ENCODE measurements around the gene SMC2.
A peak's percentile ranks its signal among the peaks of the same experiment; 100 is the strongest.

Gene SMC2

DNA sequence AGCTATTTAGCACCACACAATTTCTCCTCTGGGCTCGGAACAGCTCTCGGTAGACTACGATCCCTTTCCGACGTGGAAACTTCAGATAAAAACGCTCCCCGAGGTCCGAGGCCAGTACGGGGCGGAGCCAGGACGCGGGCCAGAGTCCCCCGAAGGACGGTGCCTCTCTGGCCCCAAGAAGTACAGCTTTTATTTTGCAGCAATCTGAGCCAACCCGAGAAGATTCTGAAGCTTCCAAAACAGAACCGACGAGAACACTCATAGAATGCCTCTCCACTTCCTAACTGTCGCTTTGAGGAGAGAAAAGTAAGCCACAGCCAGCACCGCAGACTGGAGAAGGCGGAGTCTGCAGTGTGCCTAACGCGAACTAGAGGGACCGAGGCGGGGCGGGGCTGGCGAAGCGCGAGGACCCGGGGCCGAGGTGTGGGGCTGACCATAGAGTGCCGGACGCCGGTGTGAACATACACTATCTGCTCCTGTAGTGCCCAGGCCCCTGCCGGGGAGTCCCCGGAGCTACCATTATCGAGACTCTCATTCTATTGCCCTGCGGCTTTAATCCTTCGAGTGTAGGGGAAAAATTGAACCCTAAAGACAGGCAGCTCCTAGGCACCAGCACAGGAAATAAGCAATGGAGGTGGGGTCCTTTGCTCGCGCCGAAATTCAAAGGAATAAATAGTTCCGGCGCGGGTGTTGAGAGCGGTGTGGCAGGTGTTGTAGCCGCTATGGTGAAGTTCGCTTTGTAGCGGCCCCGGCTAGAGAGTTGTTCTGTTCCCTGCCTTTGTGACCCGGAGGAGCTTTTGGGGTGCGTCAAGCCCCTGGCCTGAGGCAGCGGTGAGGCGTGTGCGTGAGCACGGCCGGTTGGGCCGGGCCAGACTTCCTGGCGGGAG, at the start of gene SMC2:
Gene SMC2, plus strand, starts transcription at position 663 of the 887 bp plus-strand sequence. CDS start 1,076 bp downstream, outside the sequence.
- peak; percentile 81 for DNase-seq (ENCODE audit: low read depth)

DNA sequence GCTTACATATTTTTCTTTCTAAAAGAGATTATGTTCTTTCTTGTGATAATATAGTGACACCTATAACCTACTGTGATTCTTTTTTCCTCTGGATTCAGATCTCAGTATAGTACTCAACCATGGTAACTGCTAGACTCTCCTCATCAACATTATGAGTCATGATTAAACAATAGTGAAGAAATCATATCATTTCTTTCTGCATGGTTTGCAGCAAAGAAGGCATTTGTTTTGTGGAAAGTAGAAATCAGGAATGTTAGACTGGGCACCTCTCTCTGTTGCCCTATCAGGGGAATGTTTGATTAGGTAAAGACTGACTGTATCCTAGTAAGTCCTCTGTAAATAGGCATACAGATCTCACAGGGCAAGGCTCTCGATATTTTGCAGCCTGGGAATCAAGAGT, 25.6 kb upstream of the SMC2 start:
- DNase-seq (ENCODE audit: low read depth) = no peak

DNA sequence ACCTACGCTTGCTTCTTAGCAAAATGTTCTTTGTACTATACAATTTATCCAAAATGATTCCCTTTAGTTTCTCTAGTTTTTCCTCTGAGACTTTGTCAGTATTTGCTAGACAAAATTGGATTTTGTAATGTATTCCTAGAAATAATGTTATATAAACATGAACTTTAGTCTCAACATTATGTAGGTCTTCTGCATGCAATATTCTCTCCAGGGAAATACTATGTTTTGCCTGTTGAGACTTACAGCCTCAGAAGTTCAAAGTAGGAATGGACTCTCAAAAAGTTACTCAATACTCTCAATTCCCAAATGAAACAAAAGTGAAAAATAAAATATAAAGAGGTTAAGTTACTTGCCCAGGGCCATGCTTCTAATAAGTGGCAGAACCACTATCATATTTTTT, 24.8 kb upstream of the SMC2 start:
- DNase-seq (ENCODE audit: low read depth) = no peak

DNA sequence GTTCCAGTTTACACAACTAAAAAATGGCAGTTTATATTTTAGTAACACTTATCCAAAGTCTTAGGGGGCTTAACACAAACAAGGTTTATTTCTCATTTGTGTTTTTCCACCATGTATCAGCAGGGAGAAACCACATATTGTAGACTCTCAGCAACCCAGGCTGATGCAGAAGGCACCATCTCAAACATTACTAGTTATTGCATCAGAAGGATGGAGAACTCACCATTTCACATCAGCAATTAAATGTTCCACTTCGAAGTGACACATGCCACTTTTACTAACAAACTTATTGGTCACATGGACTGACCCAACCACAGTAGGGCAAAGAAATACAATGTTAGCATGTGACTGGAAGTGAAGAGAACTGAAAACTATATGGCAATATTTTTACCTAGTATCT, 22.5 kb upstream of the SMC2 start:
- DNase-seq (ENCODE audit: low read depth) = no peak

DNA sequence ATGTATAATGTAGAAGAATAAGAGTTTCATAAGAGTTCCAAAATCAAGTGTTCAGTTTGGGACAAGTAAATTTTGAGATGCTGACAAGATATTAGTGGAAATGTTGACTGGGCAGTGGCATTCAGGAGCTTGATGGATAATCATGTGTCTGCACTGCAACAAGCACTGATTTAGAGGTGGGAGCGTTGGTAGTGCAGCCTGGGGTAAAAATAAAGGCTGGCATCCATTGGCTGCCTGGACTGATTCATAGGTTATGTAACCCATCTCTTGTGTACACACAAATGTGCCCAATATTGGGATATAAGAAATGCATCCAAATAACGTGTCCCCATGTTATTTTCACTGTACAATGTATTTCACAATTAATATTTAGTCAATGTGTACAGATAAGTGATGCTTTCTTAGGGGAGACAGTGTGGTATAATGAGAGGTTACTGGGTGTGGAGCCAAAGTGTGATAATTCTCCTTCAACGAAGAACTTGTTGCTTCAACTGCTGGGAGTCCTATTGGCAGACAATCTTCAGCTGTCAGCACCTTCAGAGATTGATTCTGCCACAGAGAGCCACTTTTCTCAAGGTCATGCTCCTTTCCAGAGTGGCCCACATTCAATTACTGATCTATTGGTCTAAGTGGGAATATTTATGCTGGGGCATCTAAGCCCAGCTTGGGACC, 20.9 kb upstream of the SMC2 start:
- DNase-seq (ENCODE audit: low read depth) = no peak

DNA sequence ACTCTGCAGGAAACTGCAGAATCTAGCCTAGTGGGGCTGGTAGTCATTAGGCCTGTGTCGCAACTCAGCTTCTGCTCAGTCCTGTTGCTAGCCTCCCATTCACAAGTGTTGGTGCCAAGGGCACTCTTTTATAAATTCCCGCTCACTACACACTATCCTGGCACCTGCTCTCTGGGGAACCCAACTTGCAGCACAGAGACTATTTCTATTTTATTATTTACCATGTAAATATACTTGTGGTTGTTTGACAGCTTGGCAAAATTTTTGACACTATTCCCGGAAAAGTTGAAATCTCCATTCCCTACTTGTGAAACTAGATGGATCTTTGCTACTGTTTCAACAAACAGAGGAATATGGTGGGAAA, 20.4 kb upstream of the SMC2 start:
- DNase-seq (ENCODE audit: low read depth) = no peak

DNA sequence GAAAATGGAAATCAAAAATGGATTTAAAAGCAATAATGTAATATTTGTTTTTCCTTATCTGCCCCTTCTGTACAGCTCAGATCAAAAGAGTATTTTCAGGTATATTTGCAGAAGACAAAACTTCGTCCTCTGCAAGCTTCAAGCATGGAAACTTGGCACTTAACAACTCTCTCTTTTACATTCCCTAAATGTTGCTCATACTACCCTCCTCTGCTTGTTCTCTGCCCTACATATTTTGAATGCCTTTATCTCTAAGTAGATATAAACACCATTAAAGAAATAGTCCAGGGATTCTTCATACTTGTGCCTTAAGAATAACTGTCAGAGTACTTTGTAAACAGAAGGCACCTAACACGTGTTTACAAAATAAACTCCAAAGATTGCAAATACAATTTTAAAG, 19.2 kb upstream of the SMC2 start:
- no peak for DNase-seq (ENCODE audit: low read depth)

DNA sequence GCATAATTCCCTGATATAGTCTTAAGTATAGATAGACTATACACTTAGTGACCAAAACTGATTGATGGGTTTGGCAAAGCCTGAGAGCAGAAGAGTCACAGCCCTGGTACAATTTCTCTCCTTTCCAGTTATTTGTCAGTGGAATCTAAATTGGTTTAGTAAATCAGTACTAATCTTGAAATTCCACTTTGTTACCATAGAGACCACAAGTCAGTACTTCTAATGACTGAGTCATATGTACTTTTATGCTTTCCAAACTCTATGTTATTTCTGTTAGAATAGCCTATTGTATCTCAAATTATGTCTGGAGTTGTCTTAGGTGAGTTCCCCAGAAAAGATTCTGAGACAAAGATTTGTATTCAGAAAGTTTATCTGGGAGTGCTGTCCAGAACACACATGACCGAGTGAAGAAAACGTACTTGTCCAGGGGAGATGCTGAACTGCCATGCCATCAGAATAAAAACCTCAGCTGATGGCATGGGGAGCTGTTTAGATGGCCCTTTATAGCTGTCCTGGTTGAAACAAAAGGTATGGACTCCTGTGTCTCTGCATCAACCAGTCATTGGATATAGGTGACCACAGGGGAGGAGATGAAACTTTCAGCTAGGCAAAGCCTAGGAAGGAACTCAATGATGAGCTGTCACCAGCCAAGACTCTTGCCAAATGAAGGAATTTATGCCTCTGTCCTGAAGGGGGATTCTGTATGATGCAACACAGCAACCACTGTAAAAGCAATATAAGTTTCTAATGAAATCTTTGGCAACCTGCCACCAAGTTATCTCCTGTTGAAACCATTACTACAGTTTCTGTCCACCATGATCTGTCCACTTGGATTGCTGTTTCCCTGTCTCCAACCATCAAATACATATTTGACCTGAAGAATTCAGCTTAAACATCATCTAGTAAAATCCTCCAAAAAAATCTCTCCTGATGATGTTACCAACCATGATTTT, 18.0 kb upstream of the SMC2 start:
- no peak for DNase-seq (ENCODE audit: low read depth)

DNA sequence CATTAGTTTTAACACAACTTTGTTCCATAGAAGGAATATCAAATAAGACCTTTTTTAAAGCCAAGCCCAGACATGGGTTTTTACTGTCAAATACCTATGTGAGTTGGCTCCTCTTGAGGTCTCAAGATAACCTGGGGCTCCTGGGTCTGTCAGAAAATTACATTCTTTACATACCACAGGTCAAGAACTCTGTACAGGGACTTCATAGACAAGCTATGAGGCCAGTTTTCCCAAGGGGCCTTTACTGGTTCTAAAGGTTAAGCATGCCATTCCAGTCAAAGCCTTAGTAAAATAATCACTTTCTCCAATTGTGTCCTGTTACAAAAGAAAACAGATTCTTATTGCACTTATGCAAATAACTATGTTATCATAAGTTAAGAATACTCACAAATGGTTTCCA, 15.5 kb upstream of the SMC2 start:
- DNase-seq (ENCODE audit: low read depth) = no peak

DNA sequence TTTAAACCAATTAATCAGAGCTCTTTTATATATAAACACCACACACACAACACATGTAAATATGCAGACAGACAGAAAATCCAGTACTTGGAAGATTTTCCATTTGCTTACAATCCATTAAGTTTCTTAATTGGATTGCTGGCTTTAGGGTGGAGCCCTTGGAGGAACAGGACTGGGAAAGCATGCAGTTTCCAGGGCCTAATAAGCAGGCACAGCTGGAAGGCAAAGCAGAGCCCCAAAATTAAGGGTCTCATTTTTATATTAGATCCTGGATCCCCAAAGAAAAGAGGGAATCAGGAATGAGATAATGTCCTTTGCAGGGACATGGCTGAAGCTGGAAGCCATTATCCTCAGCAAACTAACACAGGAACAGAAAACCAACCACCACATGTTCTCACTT, 13.1 kb upstream of the SMC2 start:
- DNase-seq (ENCODE audit: low read depth) = no peak

DNA sequence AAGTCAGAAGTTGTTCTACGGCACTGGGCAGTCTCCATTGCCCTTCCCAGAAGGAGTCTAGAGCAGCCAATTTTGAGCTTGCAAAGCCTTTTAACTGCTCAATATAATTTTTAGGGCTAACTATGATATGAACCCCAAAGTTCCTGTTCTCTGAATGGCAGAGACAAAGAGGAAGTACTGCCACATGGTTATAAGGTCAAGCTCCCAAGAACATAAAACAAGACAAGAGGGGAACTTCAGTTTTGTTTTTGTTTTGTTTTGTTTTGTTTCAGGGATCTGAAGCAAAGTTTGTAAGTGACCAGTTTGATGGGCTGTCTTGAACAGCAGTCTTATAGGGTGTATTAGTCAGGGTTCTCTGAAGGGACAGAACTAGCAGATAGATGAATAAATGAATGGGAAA, 11.9 kb upstream of the SMC2 start:
- DNase-seq (ENCODE audit: low read depth) = no peak

DNA sequence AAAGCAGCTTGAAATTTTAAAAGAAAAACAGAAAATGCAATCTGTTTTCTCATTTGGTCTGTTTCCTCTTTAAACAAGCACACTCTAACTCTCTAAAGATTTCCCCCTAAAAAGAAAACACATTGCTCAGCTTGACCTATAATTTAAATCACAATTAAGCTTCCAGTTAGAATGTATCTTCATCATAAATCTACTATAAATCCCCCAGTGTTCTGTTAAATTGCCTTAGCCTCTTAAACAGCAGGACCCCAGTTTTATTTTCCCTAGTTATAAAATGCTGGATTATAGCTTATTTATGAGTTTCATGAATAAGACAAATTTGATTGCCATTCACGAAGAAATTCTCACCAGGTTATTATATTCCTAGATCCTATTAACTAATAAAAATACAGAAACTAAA, 8.6 kb upstream of the SMC2 start:
- DNase-seq (ENCODE audit: low read depth) = no peak

DNA sequence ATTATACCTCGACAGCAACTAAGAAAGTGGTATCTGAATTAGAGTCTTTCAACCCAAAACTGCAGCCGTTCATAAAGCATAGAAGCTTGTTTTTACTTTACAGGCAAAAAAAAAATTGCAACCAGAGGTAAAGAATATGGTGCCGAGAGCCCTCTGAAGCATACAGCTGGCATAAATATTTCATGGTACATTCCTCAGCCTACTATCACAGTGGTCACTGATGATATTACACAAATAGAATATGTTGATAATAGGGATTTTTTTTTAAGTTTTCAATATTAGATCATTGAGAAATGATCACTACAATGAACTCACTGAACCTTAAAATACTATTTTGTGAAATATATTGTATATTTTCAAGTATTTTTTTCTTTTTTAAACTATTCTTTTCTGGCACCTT, 6.2 kb upstream of the SMC2 start:
- no peak for DNase-seq (ENCODE audit: low read depth)

DNA sequence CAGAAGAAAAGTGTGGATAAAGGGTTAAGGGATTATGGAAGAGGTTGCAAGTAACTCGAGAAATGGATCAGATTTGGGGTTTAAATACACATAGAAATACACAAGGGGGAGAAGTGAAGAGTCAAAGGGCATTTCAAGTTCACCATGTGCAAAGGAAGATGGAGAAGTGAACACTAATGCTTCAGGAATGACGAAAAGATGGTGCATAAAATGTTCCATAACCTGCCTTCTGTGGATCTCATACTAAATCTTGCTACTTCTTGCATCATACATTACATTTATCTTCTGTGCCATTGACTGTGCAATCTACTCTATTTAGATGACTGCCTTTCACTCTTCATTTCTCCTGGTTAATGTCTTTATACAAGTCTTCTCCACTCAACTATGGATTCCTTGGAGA, 5.7 kb upstream of the SMC2 start:
- no peak for DNase-seq (ENCODE audit: low read depth)

DNA sequence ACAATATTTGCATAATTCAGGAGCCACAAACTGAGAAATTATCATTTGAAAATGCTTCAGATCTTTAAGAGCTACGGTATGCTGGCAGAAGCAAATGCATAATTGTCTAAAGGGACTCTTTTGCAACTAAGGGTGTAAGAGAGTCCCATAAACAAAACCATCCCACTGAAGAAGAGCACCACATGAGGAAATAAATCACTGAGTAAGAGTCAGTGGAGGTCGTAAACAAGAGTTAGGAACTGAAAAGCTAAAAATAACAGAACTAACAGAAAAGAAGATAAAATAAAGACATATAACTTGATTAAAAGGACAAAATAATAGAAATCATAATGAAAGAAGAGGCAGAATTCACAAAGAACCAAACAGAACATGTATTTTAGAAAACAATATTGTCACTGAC, 3.5 kb upstream of the SMC2 start:
- no peak for DNase-seq (ENCODE audit: low read depth)

DNA sequence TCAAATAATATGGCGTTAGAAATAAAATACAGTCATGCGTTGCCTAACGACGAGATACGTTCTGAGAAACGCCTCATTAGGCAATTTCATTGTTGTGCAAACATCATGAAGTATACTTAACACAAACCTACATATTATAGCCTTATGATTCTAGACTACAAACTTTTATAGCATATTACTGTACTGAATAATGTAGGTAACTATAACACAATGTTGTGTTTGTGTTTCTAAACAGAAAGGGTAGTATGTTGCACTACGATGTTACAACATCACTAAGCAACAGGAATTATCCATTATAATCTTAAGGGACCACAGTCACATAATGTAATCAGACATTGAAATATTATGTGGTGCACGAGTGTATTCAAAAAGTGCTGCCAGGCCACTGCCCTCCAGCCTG, 3.0 kb upstream of the SMC2 start:
- no peak for DNase-seq (ENCODE audit: low read depth)

DNA sequence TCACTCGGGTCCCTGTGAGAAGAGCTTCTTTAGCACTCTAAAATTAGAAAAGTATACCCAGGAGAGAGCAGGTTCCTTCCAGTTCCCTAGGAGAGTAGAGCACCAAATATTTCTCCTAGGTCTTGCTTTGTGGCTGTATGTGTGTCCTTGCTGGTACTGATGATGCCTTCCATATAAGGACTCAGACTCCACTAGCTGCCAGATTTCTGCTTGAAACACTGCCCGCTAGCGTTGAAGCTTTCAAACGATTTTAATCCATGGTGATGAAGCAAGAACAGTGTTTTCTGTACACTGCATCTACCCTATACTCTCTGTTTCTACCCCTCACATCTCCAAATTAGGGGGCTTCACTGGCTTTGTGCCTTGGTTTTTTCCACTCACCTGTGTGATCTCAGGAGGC, 2.4 kb upstream of the SMC2 start:
- DNase-seq (ENCODE audit: low read depth) = no peak

DNA sequence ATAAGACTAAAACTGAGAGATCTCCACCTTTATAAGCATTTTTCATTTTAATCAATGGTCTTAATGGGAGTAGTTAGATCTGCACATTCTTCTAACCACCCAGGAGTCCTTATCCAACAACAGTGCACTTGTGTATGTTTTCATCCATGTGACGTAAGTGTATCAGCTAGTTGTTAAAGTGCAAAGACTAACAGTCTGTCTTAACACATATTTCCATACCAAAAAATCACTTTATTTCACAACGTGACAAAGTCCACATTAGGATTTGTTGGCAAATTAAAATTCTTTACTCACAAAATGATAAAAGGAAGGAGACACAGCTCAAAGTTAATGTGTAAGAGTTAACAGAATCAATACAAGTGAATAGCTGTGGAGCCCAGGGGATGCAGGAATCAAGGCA, 1.9 kb upstream of the SMC2 start:
- no peak for DNase-seq (ENCODE audit: low read depth)

DNA sequence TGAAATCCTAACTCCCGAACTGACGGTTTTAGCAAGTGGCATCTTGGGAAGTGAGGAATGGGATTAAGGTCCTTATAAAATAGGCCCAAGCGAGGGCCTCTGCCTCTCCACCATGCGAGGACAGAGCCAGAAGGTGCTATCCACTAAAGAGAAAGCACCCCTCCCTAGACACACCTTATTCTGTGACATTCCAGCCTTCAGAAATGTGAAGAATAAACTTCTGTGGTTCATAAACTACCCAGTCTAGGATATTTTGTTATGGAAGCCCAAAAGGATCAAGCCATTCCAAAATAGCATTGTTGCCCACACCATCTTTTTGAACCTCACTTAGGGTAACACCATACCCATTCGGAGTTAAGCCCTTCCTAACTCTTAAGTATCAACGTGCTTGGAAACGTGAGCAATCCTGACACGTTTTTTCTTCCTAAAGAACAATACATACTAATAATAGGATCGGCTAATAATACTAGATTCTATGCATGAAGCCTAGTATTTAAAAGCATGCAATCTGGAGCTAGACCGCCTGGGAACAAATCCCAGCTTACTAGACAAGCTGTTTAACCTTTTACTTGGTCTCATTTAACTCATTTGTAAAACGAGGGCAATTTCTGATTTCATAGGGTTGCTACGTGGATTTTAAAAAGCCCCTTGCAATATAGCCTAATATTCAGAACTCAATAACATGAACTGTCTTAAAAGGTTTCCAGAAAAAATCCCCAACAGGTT, 1.1 kb upstream of the SMC2 start:
- no peak for DNase-seq (ENCODE audit: low read depth)

DNA sequence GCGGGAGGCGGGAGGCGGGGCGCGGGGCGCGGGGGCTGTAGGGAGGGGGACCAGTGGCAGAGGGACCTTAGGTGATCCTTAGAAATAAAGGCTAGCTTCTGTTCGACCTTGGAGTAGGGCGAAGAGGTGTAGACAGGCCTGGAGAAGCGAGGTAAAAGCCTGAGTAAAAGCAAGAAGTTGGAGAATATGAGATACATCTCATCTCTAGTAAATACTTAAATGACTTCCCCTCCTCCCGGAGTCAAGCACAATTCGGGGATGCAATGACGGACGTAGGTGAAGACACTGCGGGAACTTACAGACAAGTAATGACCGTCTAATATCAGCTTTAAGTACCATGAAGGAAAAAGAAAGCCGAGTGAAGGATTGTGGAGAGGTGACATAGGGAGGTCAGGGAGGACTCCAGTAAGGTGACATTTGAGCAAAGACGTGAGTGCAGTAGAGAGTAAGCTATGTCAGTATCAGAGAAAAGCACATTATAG, 466 bp downstream of the SMC2 start:
- DNase-seq (ENCODE audit: low read depth) = no peak

DNA sequence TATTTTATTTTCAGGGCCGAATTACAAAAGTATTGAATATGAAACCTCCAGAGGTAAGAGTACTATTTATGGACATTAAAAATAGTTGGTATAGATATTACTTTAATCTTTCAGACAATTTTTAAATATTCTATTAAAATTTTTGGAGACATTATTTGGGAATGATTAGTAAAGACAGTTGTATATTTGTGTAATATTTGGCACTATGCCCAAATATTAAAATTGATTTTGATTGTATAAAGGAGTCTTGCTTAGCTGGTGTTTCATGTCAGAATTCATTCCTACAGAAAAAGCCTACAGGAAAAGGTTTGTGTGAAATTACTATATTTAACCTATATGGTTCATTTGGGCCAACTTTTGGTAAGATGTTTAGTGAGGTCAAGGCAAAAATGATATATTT, 5.5 kb downstream of the SMC2 start:
- DNase-seq (ENCODE audit: low read depth) = no peak

DNA sequence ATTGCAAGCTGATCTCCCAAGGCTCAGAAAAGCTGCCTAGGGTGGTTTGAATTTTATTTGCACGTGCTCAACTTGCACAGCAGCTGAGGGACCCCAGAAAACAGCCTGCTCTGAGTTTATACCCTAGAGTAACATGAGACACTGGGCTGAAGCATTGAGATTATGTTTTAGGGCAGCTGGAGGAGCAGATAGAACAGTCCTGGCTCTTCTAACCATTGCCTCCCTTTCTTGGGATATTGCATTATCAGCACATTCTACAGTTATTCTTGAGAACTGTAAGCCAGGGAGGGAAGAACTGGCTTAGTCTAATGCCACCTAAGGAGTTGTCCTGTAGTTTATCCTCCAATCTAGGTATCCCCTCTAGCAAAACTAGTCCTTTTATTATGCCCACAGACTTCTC, 10.3 kb downstream of the SMC2 start:
- no peak for DNase-seq (ENCODE audit: low read depth)

Measured in GM04504 (cell line).